ENCODE data around the gene RAP1GAP.

DNA sequence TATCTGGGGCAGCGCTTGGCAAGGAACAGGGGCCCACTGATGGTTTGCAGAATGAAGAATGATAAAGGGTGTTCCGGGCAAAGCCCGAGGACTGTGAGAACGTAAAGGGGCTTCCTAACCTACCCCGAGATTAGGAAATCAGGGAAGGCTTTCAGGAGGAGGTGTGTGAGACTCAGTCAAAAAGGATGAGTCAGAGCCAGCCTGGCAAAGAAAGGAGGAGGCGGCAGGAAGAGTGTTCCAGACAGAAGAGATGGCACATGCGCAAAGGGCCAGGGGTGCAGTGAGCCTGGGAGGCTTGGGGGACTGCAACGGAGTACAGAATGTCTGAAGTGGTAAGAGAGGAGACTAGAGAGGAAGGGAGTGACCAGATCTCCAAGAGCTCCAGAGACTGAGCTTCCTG, 70.3 kb downstream of the RAP1GAP start:
- no peak for TF ChIP-seq POLR2A (IDR thresholded peaks at IDR 0.05)
- TF ChIP-seq, protein P1, sequence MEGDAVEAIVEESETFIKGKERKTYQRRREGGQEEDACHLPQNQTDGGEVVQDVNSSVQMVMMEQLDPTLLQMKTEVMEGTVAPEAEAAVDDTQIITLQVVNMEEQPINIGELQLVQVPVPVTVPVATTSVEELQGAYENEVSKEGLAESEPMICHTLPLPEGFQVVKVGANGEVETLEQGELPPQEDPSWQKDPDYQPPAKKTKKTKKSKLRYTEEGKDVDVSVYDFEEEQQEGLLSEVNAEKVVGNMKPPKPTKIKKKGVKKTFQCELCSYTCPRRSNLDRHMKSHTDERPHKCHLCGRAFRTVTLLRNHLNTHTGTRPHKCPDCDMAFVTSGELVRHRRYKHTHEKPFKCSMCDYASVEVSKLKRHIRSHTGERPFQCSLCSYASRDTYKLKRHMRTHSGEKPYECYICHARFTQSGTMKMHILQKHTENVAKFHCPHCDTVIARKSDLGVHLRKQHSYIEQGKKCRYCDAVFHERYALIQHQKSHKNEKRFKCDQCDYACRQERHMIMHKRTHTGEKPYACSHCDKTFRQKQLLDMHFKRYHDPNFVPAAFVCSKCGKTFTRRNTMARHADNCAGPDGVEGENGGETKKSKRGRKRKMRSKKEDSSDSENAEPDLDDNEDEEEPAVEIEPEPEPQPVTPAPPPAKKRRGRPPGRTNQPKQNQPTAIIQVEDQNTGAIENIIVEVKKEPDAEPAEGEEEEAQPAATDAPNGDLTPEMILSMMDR (IDR thresholded peaks at IDR 0.05): no peak
